Erythroblast (primary cell): ENCODE results near the gene DST.

Experiments
- GATA1 ChIP-seq: IDR thresholded peaks from 2 replicates; pipeline ENCODE4 v1.6.1; 2011; ENCODE audit warnings: low read depth, mild to moderate bottlenecking, control low read depth, low read length, moderate library complexity
- POLR2A ChIP-seq: IDR thresholded peaks from 2 replicates; pipeline ENCODE4 v1.6.1; 2011; ENCODE audit warnings: mild to moderate bottlenecking, low read length

GRCh38 chr6:56685102-56685733 lies 42.5 kb upstream of the DST start:
- TF ChIP-seq POLR2A (no peak), GATA1 (no peak)
